ENCODE data around the gene PCNA.

The PCNA gene

GRCh38 chr20:5070570-5070969, 49.2 kb downstream of the PCNA start:
- DNase-seq (ENCODE audit: extremely low spot score, insufficient read length, low read depth) (no peak), FAIRE-seq (no peak)

GRCh38 chr20:5070081-5070480, 49.7 kb downstream of the PCNA start:
- DNase-seq (ENCODE audit: extremely low spot score, insufficient read length, low read depth) (no peak), FAIRE-seq (no peak)

DNA sequence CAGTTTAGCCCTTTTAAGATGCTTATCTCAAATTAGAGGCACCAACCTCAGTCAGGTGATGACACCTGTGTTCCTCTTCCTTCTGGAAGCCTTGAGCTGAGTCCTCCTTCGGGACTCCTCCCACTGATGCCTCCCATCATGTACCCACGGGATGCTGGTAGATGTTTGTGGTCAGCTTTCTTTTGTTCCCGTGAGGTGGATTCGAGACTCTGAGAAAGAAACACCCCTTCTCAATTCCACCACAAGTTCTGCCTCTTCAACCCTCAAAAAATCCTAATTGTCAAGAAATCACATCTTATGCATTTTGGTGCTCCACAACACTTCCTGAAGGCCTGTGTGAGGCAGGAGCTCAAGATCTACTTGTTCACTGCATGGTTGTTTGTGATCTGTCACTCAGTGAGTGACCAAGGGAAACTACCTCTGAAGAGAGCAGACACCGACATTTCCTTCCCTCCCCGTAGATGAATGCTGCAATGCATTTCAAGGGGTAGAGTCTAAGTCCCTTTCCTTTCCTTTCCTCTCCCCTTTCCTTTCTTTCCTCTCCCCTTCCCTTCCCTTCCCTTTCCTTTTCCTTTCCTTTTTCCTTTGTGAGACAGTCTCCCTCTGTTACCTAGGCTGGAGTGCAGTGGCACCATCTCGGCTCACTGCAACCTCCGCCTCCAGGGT, 50.5 kb downstream of the PCNA start:
- no peak for DNase-seq (ENCODE audit: extremely low spot score, insufficient read length, low read depth)
- no peak for FAIRE-seq

GRCh38 chr20:5067877-5068645, 51.7 kb downstream of the PCNA start:
- FAIRE-seq (no peak), DNase-seq (ENCODE audit: extremely low spot score, insufficient read length, low read depth) (no peak)

DNA sequence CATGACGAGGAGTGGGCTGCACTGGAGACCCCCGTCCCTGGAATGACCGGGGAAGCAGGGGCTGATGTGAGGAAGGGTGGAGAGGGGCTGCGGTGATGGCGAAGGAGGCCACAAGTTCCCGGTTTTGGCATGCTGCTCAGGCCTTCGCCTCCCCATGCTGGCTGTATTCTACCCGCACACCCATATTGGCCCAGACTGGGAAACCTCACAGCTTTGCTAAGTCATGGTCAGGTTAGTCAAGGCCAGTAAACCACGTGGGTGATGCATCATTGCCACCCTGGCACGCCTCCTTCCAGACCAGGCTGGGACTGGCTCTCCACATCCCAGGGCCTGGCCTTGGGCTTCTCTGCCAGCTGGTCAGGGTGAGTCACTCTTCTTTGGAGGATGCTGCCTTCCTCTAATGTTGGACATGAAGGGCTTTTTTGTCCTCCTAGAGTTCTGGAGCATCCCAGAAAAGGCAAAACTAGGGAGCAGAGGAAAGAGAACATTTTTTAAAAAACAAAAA, 53.8 kb downstream of the PCNA start:
- no peak for FAIRE-seq
- DNase-seq (ENCODE audit: extremely low spot score, insufficient read length, low read depth), result no peak

GRCh38 chr20:5065166-5065878, 54.4 kb downstream of the PCNA start:
- DNase-seq (ENCODE audit: extremely low spot score, insufficient read length, low read depth) (no peak), FAIRE-seq (no peak)

All from GM18507 (cell line).